ENCODE measurements around the gene IFT88.

- TF ChIP-seq CTCF (IDR thresholded peaks at IDR 0.05; ENCODE audit: insufficient read depth, low read length): no peak
- no peak for TF ChIP-seq REST (IDR thresholded peaks at IDR 0.05; ENCODE audit: insufficient replicate concordance, low read depth)
- TF ChIP-seq POLR2AphosphoS5 (IDR thresholded peaks at IDR 0.05; ENCODE audit: low read depth): no peak
- TF ChIP-seq GABPA (IDR thresholded peaks at IDR 0.05; ENCODE audit: low read depth): no peak
Measured at GRCh38 chr13:20716951-20717350, 150.0 kb downstream of the IFT88 start.

Data from HL-60 (cell line).